Measurements from ENCODE around the gene PIK3R5. TPM values are rescaled to one million over a fixed set of nuclear protein-coding genes. Genes with fewer than 3 reads are reported as not detected.

Gene PIK3R5
- total RNA-seq, 1 experiment from 2014 or later = 2.5 TPM

- Histone ChIP-seq H3K79me2 (ENCODE audit: insufficient read depth, low read length) (no peaks in the 10 kb centered on the region), H3K9me3 (ENCODE audit: control insufficient read depth in 1 of 2, insufficient read depth in 1 of 2, low read depth in 1 of 2, low read length in 2 of 2) (no peaks in the 10 kb centered on the region), H3K9me2 (ENCODE audit: insufficient read depth) (no peaks in the 10 kb centered on the region), H3K27ac (ENCODE audit: low read depth, low read length) (no peak overlapping the region), H3K4me2 (ENCODE audit: low read length) (no peak overlapping the region), H3K27me3 (ENCODE audit: insufficient read depth, low read length) (peaks cover 11% of the 10 kb centered on the region; the same call in 1 of the 2 replicates), H3K4me1 (ENCODE audit: control insufficient read depth in 1 of 2, insufficient read depth in 2 of 2, low read length in 2 of 2) (no peaks in the 10 kb centered on the region), H4K20me1 (ENCODE audit: insufficient read depth) (no peaks in the 10 kb centered on the region), H3K4me3 (replicated peaks in 1 of 2; ENCODE audit: low read depth in 1 of 2, low read length in 2 of 2) (no peak overlapping the region), H3K9ac (ENCODE audit: low read length) (no peak overlapping the region), H2AFZ (ENCODE audit: low read depth, low read length, poor library complexity, severe bottlenecking) (no peak overlapping the region), H3K36me3 (ENCODE audit: control insufficient read depth in 1 of 2, insufficient read depth in 2 of 2, low read length in 2 of 2) (no peaks in the 10 kb centered on the region)
- ATAC-seq = no peak
- no TSS peak for BruUV-seq (replicated peaks)
- DNase-seq (ENCODE audit: low read depth, low spot score) = no peak
- POLR2A ChIA-PET = no interaction called here
- RAD21 ChIA-PET (ENCODE audit: low non-redundant PET in 1 of 2, low total read pairs in 2 of 2, uncharacterized antibody in 2 of 2, unreplicated experiment in 2 of 2) = no interaction called here
- CTCF ChIA-PET = no interaction called here
- TF ChIP-seq MAX (IDR thresholded peaks at IDR 0.05) (no peak), YY1 (IDR thresholded peaks at IDR 0.05; ENCODE audit: extremely low read depth, insufficient replicate concordance, low read depth, low read length) (no peak), ZNF274 (IDR thresholded peaks at IDR 0.05; ENCODE audit: low read depth, low read length) (no peak), ZFX (IDR thresholded peaks at IDR 0.05) (no peak), ELF1 (IDR thresholded peaks at IDR 0.05; ENCODE audit: borderline replicate concordance, low read depth) (no peak), SIN3A (IDR thresholded peaks at IDR 0.05; ENCODE audit: low read depth) (no peak), POLR2A (IDR thresholded peaks at IDR 0.05; ENCODE audit: borderline replicate concordance, extremely low read depth, insufficient read depth, insufficient read length) (no peak), EGR1 (IDR thresholded peaks at IDR 0.05; ENCODE audit: low read depth) (no peak), EZH2 (IDR thresholded peaks at IDR 0.05) (no peak), CEBPB (IDR thresholded peaks at IDR 0.05; ENCODE audit: low read depth) (no peak), SRF (IDR thresholded peaks at IDR 0.05; ENCODE audit: low read depth) (no peak), EZH2phosphoT487 (IDR thresholded peaks at IDR 0.05; ENCODE audit: borderline replicate concordance) (no peak), SP1 (IDR thresholded peaks at IDR 0.05; ENCODE audit: low read depth) (no peak), RAD21 (IDR thresholded peaks at IDR 0.05; ENCODE audit: low read depth) (no peak), CTCF (IDR thresholded peaks at IDR 0.05 in 2 of 3, conservative IDR thresholded peaks at IDR 0.05 in 1 of 3; ENCODE audit: borderline replicate concordance in 1 of 3, insufficient read depth in 1 of 3, low read depth in 2 of 3, low read length in 2 of 3) (no peak), REST (IDR thresholded peaks at IDR 0.05; ENCODE audit: low read depth) (no peak), POLR2AphosphoS5 (IDR thresholded peaks at IDR 0.05; ENCODE audit: low read depth, low read length) (no peak), JUND (IDR thresholded peaks at IDR 0.05) (no peak), TCF7L2 (IDR thresholded peaks at IDR 0.05; ENCODE audit: borderline replicate concordance, extremely low read depth, insufficient read depth, insufficient read length) (no peak)
- intact Hi-C loops (cut with micrococcal nuclease) = no loop called here
Observed at GRCh38 chr17:9007052-9007714, 41.7 kb upstream of the PIK3R5 start.

Data from HCT116 (cell line).